ENCODE results near the gene NCK2.
"Not testable (repeated sequence)": the region's sequence is repeated elsewhere in the genome, so short reads cannot be mapped to it uniquely, and the experiment has no call there.

Gene NCK2

DNA sequence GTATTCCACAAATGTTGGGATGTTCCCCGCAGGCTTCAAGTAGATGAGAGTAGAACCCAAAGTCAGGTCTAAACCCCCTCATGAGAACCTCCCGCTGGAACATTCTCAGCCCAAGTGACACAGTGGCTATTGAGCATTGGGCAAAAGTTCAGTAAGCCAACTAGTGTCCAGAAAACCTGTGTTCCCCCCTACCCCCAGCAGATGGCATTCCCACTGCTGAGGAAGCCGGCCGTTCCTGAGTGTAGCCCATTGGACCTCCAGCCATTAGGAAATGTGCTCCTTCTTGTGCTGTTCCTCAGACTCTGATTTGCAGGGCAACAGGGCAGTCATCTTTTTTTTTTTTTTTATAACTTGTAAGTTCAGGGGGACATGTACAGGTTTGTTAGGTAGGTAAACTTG, 152.1 kb downstream of the NCK2 start:
- Histone ChIP-seq H3K27ac (no peak overlapping the region), H3K36me3 (ENCODE audit: control insufficient read depth, insufficient read depth, low read length) (no peaks in the 10 kb centered on the region), H3K4me2 (ENCODE audit: low read length) (no peak overlapping the region), H3K9me3 (ENCODE audit: control insufficient read depth, low read length) (no peaks in the 10 kb centered on the region), H3K4me1 (no peaks in the 10 kb centered on the region), H2AFZ (no peak overlapping the region), H3K27me3 (ENCODE audit: control insufficient read depth, insufficient read depth, low read length) (no peaks in the 10 kb centered on the region), H3K9ac (no peak overlapping the region), H3K4me3 (ENCODE audit: low read depth, low read length) (no peak overlapping the region), H3K79me2 (no peaks in the 10 kb centered on the region)
- TF ChIP-seq CTCF (IDR thresholded peaks at IDR 0.05), result no peak

DNA sequence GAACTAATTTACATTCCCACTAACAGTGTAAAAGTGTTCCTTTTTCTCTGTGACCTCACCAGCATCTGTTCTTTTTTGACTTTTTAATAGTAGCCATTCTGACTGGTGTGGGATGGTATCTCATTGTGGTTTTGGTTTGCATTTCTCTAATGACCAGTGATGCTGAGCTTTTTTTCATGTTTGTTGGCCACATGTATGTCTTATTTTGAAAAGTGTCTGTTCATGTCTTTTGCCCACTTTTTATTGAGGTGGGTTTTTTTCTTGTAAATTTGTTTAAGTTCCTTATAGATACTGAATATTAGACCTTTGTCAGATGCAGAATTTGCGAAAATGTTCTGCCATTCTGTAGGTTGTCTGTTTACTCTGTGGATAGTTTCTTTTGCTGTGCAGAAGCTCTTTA, 153.0 kb downstream of the NCK2 start:
- H3K4me1 ChIP-seq; H3K79me2 ChIP-seq; H3K27ac ChIP-seq; H3K27me3 ChIP-seq (ENCODE audit: control insufficient read depth, insufficient read depth, low read length); H2AFZ ChIP-seq; H3K36me3 ChIP-seq (ENCODE audit: control insufficient read depth, insufficient read depth, low read length); H3K9ac ChIP-seq; H3K4me3 ChIP-seq (ENCODE audit: low read depth, low read length); H3K9me3 ChIP-seq (ENCODE audit: control insufficient read depth, low read length); H3K4me2 ChIP-seq (ENCODE audit: low read length): not testable (repeated sequence)

DNA sequence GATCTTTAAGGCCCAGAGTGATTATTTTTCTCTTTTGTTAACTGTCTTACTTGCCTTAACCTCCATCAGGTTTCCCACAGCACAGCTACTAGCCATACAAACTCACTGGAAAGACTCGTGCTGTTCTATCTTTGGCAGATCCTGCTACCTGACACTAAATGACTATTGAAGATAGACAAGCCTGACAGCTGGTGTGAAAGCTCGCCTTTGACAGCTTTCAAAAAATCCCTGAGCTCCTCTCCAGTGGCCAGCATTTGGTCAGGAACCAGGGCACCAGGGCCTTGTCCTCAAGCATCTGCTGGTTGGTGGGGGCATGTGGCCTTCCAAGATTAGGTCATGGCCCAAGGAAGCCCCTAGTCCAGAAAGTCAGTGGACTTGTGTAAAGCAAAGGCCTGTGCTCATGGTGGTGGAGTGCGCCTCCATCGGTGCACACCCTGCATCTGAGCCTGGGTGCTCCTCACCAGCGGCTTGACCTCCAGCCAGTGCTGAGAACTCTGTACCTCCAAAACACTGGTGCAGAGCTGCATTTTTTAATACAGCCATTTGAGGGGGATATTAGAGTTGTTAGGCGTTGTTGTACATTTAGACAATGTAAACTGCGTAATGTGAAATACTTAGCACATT, 158.5 kb downstream of the NCK2 start:
- Histone ChIP-seq H3K4me3 (ENCODE audit: low read depth, low read length) (no peak overlapping the region), H2AFZ (no peak overlapping the region), H3K9me3 (ENCODE audit: control insufficient read depth, low read length) (no peaks in the 10 kb centered on the region), H3K27me3 (ENCODE audit: control insufficient read depth, insufficient read depth, low read length) (no peaks in the 10 kb centered on the region), H3K36me3 (ENCODE audit: control insufficient read depth, insufficient read depth, low read length) (no peaks in the 10 kb centered on the region), H3K27ac (no peak overlapping the region), H3K4me2 (ENCODE audit: low read length) (no peak overlapping the region), H3K9ac (no peak overlapping the region), H3K4me1 (no peaks in the 10 kb centered on the region), H3K79me2 (no peaks in the 10 kb centered on the region)
- no peak for TF ChIP-seq CTCF (IDR thresholded peaks at IDR 0.05)

DNA sequence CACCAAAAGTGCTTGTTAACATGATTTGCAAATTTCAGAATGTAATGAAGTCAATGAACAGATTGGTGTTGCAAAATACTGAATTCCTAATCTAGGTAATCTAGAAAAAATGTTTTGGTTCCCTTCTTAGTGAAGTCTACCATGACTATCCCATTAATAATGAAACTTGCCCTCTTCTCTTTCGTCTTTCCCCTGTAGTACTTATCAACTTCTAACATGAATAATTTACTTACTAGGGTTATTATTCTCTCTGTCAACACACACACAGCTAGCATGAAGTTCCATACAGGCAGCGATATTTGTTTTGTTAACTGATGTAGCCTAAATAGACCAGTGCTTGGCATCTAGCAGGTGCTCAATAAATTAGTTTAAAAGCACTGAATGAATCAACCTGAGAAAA, 160.2 kb downstream of the NCK2 start:
- Histone ChIP-seq H3K4me2 (ENCODE audit: low read length) (no peak overlapping the region), H3K4me1 (no peaks in the 10 kb centered on the region), H3K27me3 (ENCODE audit: control insufficient read depth, insufficient read depth, low read length) (no peaks in the 10 kb centered on the region), H3K9me3 (ENCODE audit: control insufficient read depth, low read length) (no peaks in the 10 kb centered on the region), H3K4me3 (ENCODE audit: low read depth, low read length) (no peak overlapping the region), H3K79me2 (no peaks in the 10 kb centered on the region), H2AFZ (no peak overlapping the region), H3K27ac (no peak overlapping the region), H3K9ac (no peak overlapping the region), H3K36me3 (ENCODE audit: control insufficient read depth, insufficient read depth, low read length) (no peaks in the 10 kb centered on the region)
- TF ChIP-seq CTCF (IDR thresholded peaks at IDR 0.05), result no peak

DNA sequence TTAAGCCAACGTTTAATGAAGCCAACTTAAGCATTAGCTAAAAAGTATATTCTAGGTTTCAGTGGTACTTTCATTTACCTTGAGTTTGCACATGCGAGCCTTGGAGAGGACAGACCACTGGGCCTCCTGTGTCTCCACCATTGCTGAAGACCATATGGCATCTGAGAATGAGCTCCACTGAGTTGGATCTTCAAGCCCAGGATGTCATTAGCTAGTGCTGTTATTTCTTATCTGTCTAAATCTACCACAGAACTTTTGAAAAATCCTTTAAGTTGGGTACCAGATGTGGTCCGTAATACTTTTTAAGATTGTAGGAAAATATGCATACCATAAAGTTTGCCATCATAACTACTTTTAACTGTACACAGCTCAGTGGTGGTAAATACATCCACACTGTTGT, 161.8 kb downstream of the NCK2 start:
- Histone ChIP-seq H3K9ac (no peak overlapping the region), H2AFZ (no peak overlapping the region), H3K27ac (no peak overlapping the region), H3K36me3 (ENCODE audit: control insufficient read depth, insufficient read depth, low read length) (no peaks in the 10 kb centered on the region), H3K9me3 (ENCODE audit: control insufficient read depth, low read length) (no peaks in the 10 kb centered on the region), H3K4me2 (ENCODE audit: low read length) (no peak overlapping the region), H3K27me3 (ENCODE audit: control insufficient read depth, insufficient read depth, low read length) (no peaks in the 10 kb centered on the region), H3K4me3 (ENCODE audit: low read depth, low read length) (no peak overlapping the region), H3K79me2 (no peaks in the 10 kb centered on the region), H3K4me1 (no peaks in the 10 kb centered on the region)
- TF ChIP-seq CTCF (IDR thresholded peaks at IDR 0.05), result no peak
